Muscle of arm (tissue), 12 donors: ENCODE results near the gene GSTA4. TPM values are rescaled to one million over a fixed set of nuclear protein-coding genes. Genes with fewer than 3 reads are reported as not detected.
"Not testable (repeated sequence)": the region's sequence is repeated elsewhere in the genome, so short reads cannot be mapped to it uniquely, and the experiment has no call there.

Experiments
- DNase-seq: peaks from one replicate; pipeline ENCODE4 v3.0.0-alpha.2; 2013
- polyA plus RNA-seq, 12 donors: library from polyadenylated mRNA; unstranded; fragments of 120-200 nt; gene quantifications; one replicate each; pipeline ENCODE4 v1.2.1, GENCODE V29; 2013; ENCODE audit not compliant: insufficient read length in 12 of 12

Gene GSTA4
- polyA plus RNA-seq, 12 donors: 39.5 to 82.6 (median 63.1) TPM; not detected in 1

- no peak for DNase-seq
These were observed 23.4 kb upstream of the GSTA4 start for GRCh38 chr6:53018446-53018845.

GRCh38 chr6:53015486-53015885 lies 20.4 kb upstream of the GSTA4 start:
- DNase-seq: no peak

- DNase-seq: no peak
These were observed 19.7 kb upstream of the GSTA4 start for GRCh38 chr6:53014744-53015143.

- peak; percentile 34 for DNase-seq
These were observed 19.0 kb upstream of the GSTA4 start for GRCh38 chr6:53014063-53014462.

GRCh38 chr6:53011979-53012378 lies 16.9 kb upstream of the GSTA4 start:
- DNase-seq: no peak

- no peak for DNase-seq
These were observed 15.4 kb upstream of the GSTA4 start for GRCh38 chr6:53010504-53010903.

- no peak for DNase-seq
These were observed 14.4 kb upstream of the GSTA4 start for GRCh38 chr6:53009511-53009910.

GRCh38 chr6:53009056-53009455 lies 14.0 kb upstream of the GSTA4 start:
- no peak for DNase-seq

- not testable (repeated sequence) for DNase-seq
These were observed 13.2 kb upstream of the GSTA4 start for GRCh38 chr6:53008192-53008687.

GRCh38 chr6:53005663-53006250 lies 10.7 kb upstream of the GSTA4 start:
- no peak for DNase-seq

- no peak for DNase-seq
These were observed 4.4 kb upstream of the GSTA4 start for GRCh38 chr6:52999456-52999855.

GRCh38 chr6:52998603-52999002 lies 3.5 kb upstream of the GSTA4 start:
- no peak for DNase-seq

GRCh38 chr6:52995913-52996645 lies 995 bp upstream of the GSTA4 start:
- DNase-seq: peak; percentile 61

GRCh38 chr6:52994839-52995088 lies 320 bp downstream of the GSTA4 start:
- DNase-seq: no peak

GRCh38 chr6:52994031-52994838 lies 849 bp downstream of the GSTA4 start:
- peak; percentile 74 for DNase-seq

- DNase-seq: peak; percentile 24
These were observed 1.8 kb downstream of the GSTA4 start for GRCh38 chr6:52992980-52993920.

GRCh38 chr6:52990342-52990741 lies 4.7 kb downstream of the GSTA4 start:
- DNase-seq: no peak

GRCh38 chr6:52985228-52985627 lies 9.9 kb downstream of the GSTA4 start:
- DNase-seq: no peak

GRCh38 chr6:52984247-52984646 lies 10.8 kb downstream of the GSTA4 start:
- DNase-seq: no peak

- no peak for DNase-seq
These were observed 11.8 kb downstream of the GSTA4 start for GRCh38 chr6:52983159-52983848.

- no peak for DNase-seq
These were observed 12.4 kb downstream of the GSTA4 start for GRCh38 chr6:52982680-52983079.
